Endothelial cell of umbilical vein (primary cell): ENCODE measurements around the gene LSM14A. TPM values are rescaled to one million over a fixed set of nuclear protein-coding genes. Genes with fewer than 3 reads are reported as not detected.
A peak's percentile ranks its signal among the peaks of the same experiment; 100 is the strongest.

Source experiments
- BruUV-seq: library from RNA; stranded (reverse); fragments of 400-500 nt; replicated peaks from 2 replicates; lab custom pipeline; 2021; lab: Mats Ljungman, UMichigan
- CTCF ChIA-PET: fragments of 300-600, 350-600 bp; sonication (Branson Sonifier 250); formaldehyde crosslinking; loops from one replicate; lab custom pipeline; 2021; ENCODE audit warnings: antibody characterized with exemption, inconsistent platforms; lab: Charles Lee
- POLR2A ChIA-PET: fragments of 300-600, 350-600 bp; sonication (Branson Sonifier 250); formaldehyde crosslinking; loops from one replicate; lab custom pipeline; 2021; ENCODE audit warnings: antibody characterized with exemption, inconsistent platforms; lab: Charles Lee
- DNase-seq: peaks from one replicate; pipeline ENCODE4 v3.0.0-alpha.2; 2011; ENCODE audit warnings: low read depth, low spot score
- FAIRE-seq: peaks from 2 replicates; lab custom pipeline; 2011; peaks lifted over from hg19 to GRCh38; lab: Jason Lieb, UNC
- H2AFZ ChIP-seq: 2 replicates; pipeline ENCODE4 v1.6.0; 2012; ENCODE audit warnings: low read depth, low read length, control low read depth, inconsistent platforms
- H3K27ac ChIP-seq: 2 replicates; pipeline ENCODE4 v1.5.1; 2011; ENCODE audit warnings: low read depth, mild to moderate bottlenecking, control low read depth, low read length, moderate library complexity; ENCODE audit not compliant: insufficient read depth
- H3K27me3 ChIP-seq, 2 experiments: 2 replicates each; pipeline versions ENCODE4 v1.6.0 to v1.6.1; 2011; ENCODE audit warnings: low read length in 2 of 2, mixed read lengths in 1 of 2; ENCODE audit not compliant: control insufficient read depth in 2 of 2, insufficient read depth in 2 of 2
- H3K36me3 ChIP-seq, 2 experiments: 2 replicates in 1 of 2; 3 replicates in 1 of 2; pipeline ENCODE4 v1.5.1; 2011; ENCODE audit warnings: low read length in 2 of 2, mild to moderate bottlenecking in 1 of 2, moderate library complexity in 1 of 2; ENCODE audit not compliant: control insufficient read depth in 2 of 2, insufficient read depth in 2 of 2; ENCODE audit errors: extremely low read depth in 1 of 2
- H3K4me1 ChIP-seq: 3 replicates; pipeline ENCODE4 v1.5.1; 2011; ENCODE audit warnings: mild to moderate bottlenecking, low read length; ENCODE audit not compliant: control insufficient read depth, insufficient read depth; ENCODE audit errors: extremely low read depth
- H3K4me2 ChIP-seq: 2 replicates; pipeline ENCODE4 v1.6.1; 2011; ENCODE audit warnings: low read length, control low read depth, mixed read lengths; ENCODE audit not compliant: insufficient read depth
- H3K4me3 ChIP-seq, 3 experiments: fragments of 200-600 bp in 1 of 3; sonication (generic), shearing (Covaris generic) in 1 of 3; replicated peaks in 1 of 3; 2 replicates each; pipeline ENCODE4 v1.5.1; 2011 to 2016; ENCODE audit warnings: control low read depth in 3 of 3, low read length in 3 of 3, mild to moderate bottlenecking in 2 of 3, inconsistent platforms in 1 of 3, low read depth in 1 of 3, moderate library complexity in 1 of 3; ENCODE audit not compliant: insufficient read depth in 1 of 3
- H3K79me2 ChIP-seq: 2 replicates; pipeline ENCODE4 v1.6.0; 2012; ENCODE audit warnings: low read length, inconsistent platforms; ENCODE audit not compliant: control insufficient read depth, insufficient read depth
- H3K9ac ChIP-seq: replicated peaks from 2 replicates; pipeline ENCODE3; 2011; ENCODE audit warnings: low read length, control low read depth; ENCODE audit not compliant: insufficient read depth; ENCODE audit errors: extremely low read depth
- H3K9me1 ChIP-seq: replicated peaks from 3 replicates; pipeline ENCODE4 v1.6.0; 2011; ENCODE audit warnings: mild to moderate bottlenecking, low read length; ENCODE audit not compliant: control insufficient read depth, insufficient read depth; ENCODE audit errors: extremely low read depth
- H3K9me3 ChIP-seq: replicated peaks from 2 replicates; pipeline ENCODE4 v1.5.1; 2012; ENCODE audit warnings: low read length, inconsistent platforms; ENCODE audit not compliant: control insufficient read depth, insufficient read depth
- H4K20me1 ChIP-seq: replicated peaks from 2 replicates; pipeline ENCODE3; 2011; ENCODE audit warnings: mild to moderate bottlenecking, low read length; ENCODE audit not compliant: control insufficient read depth, insufficient read depth; ENCODE audit errors: extremely low read depth
- CTCF ChIP-seq, 2 donors: IDR thresholded peaks; 1 replicate in 1 of 2; 2 replicates in 1 of 2; pipeline ENCODE4 v1.5.1; 2011; ENCODE audit warnings: low read length in 2 of 2, mild to moderate bottlenecking in 2 of 2, moderate library complexity in 2 of 2, control low read depth in 1 of 2, inconsistent platforms in 1 of 2, low read depth in 1 of 2; ENCODE audit not compliant: insufficient read depth in 1 of 2; ENCODE audit errors: extremely low read depth in 1 of 2
- EZH2 ChIP-seq: IDR thresholded peaks from 2 replicates; pipeline ENCODE4 v1.6.1; 2012; ENCODE audit warnings: borderline replicate concordance, low read depth, mild to moderate bottlenecking, moderate library complexity, low read length, inconsistent platforms; ENCODE audit not compliant: severe bottlenecking
- FOS ChIP-seq: IDR thresholded peaks from 2 replicates; pipeline ENCODE4 v1.6.1; 2011; ENCODE audit warnings: mild to moderate bottlenecking, low read length, moderate library complexity, borderline replicate concordance; ENCODE audit not compliant: insufficient read depth
- GATA2 ChIP-seq: IDR thresholded peaks from 2 replicates; pipeline ENCODE4 v1.7.0; 2011; ENCODE audit warnings: low read depth, mild to moderate bottlenecking, moderate library complexity, mixed read lengths, low read length; ENCODE audit not compliant: insufficient read length, insufficient read depth
- JUN ChIP-seq: IDR thresholded peaks from 2 replicates; pipeline ENCODE4 v1.6.1; 2011; ENCODE audit warnings: borderline replicate concordance, low read depth; ENCODE audit not compliant: insufficient read length, insufficient read depth
- MAX ChIP-seq: IDR thresholded peaks from 2 replicates; pipeline ENCODE4 v1.6.1; 2011; ENCODE audit not compliant: insufficient read depth, insufficient read length
- MYC ChIP-seq: IDR thresholded peaks from one replicate; pipeline ENCODE4 v1.6.1; 2011; ENCODE audit warnings: mild to moderate bottlenecking, low read depth, low read length
- POLR2A ChIP-seq: IDR thresholded peaks from 2 replicates; pipeline ENCODE4 v1.6.1; 2012; ENCODE audit warnings: low read depth, mild to moderate bottlenecking, control low read depth, low read length
- POLR2AphosphoS5 ChIP-seq: IDR thresholded peaks from 2 replicates; pipeline ENCODE4 v1.6.1; 2012; ENCODE audit warnings: low read depth, mild to moderate bottlenecking, control low read depth, low read length, moderate library complexity; ENCODE audit not compliant: insufficient read depth
- dilution Hi-C: fragments of 300-500 bp; cut with MboI; formaldehyde crosslinking; loops from one replicate; pipeline ENCODE4 v1.15.0; 2019; ENCODE audit warnings: low sequenced_read_pairs; ENCODE audit not compliant: extremely low pct_ligation_motif_present
- intact Hi-C: fragments of 100-400 bp; cut with micrococcal nuclease; formaldehyde crosslinking; loops from one replicate; pipeline ENCODE4 v1.10.0; 2022
- polyA plus RNA-seq, 4 experiments: library from polyadenylated mRNA; depleted of rRNA in 3 of 4; stranded (reverse) in 3 of 4; unstranded in 1 of 4; fragments of >200 nt; gene quantifications; 2 replicates each; pipeline versions ENCODE4 v1.2.1 to v1.2.3, GENCODE V29; 2011 to 2012; ENCODE audit warnings: missing spikeins in 1 of 4
- total RNA-seq: library from RNA; stranded (reverse); gene quantifications from 2 replicates; pipeline ENCODE4 v1.2.3, GENCODE V29; 2021

The LSM14A gene
- total and polyA plus RNA-seq, 2 donors (not counting 3 experiments of a cell fraction or from before 2014, with no cell fraction given): 96.7 to 122 TPM

- no peak overlapping the region for H2AFZ ChIP-seq
- H3K4me2 ChIP-seq: peak overlapping the region; percentile 87
- no peaks in the 10 kb centered on the region for H4K20me1 ChIP-seq
- H3K27me3 ChIP-seq: no peaks in the 10 kb centered on the region
- CTCF ChIA-PET: interaction anchor here (0.6 to 3.0 kb wide), 5 partner anchors 18 to 62 kb away, joined by 3 to 9 read pairs (median 7); no protein-coding TSS in a partner anchor
- POLR2A ChIA-PET: interaction anchor here (0.5 to 1.2 kb wide), 2 partner anchors 9 to 51 kb away, joined by 3 to 5 read pairs; no protein-coding TSS in a partner anchor
- intact Hi-C loops: loop anchor here (1.0 to 2.0 kb wide), 5 partner anchors 15 to 62 kb away; no protein-coding TSS in a partner anchor
- no peaks in the 10 kb centered on the region for H3K36me3 ChIP-seq
- no TSS peak for BruUV-seq
- no peaks in the 10 kb centered on the region for H3K9me1 ChIP-seq
- DNase-seq: peak; percentile 99
- H3K9ac ChIP-seq: peak overlapping the region; percentile 96
- peaks cover 75% of the 10 kb centered on the region for H3K4me1 ChIP-seq
- peak overlapping the region; percentile 100 for H3K27ac ChIP-seq
- H3K79me2 ChIP-seq: peaks cover 68% of the 10 kb centered on the region
- H3K9me3 ChIP-seq: no peaks in the 10 kb centered on the region
- peak overlapping the region in 1 of 3 experiments; percentile 54 for H3K4me3 ChIP-seq
- TF ChIP-seq FOS (peak; percentile 81), EZH2 (no peak), POLR2AphosphoS5 (peak; percentile 95), CTCF (IDR thresholded peaks at IDR 0.05; ENCODE audit: extremely low read depth in 1 of 2, insufficient read depth in 1 of 2, low read depth in 1 of 2, low read length in 2 of 2) (no peak), JUN (peak; percentile 83), MYC (no peak), GATA2 (peak; percentile 89), MAX (no peak), POLR2A (no peak)
- dilution Hi-C loops: loop anchor here (10.0 kb wide), 1 partner anchor 55 kb away; no protein-coding TSS in a partner anchor
- peak; percentile 89 for FAIRE-seq
These were observed 97.8 kb downstream of the LSM14A start for GRCh38 chr19:34269968-34270621.
